HepG2 (cell line): ENCODE results near the gene TBX6. TPM values are rescaled to one million over a fixed set of nuclear protein-coding genes. Genes with fewer than 3 reads are reported as not detected.

Source experiments
- AGO1 ChIP-seq: fragments of 200-400 bp; formaldehyde crosslinking; IDR thresholded peaks from 2 replicates; pipeline ENCODE4 v1.6.1; 2017; ENCODE audit warnings: mild to moderate bottlenecking, low read depth, low read length, moderate library complexity; ENCODE audit not compliant: poor library complexity, severe bottlenecking
- ARNTL ChIP-seq: sonication (generic); formaldehyde crosslinking; IDR thresholded peaks from 2 replicates; pipeline ENCODE4 v1.4.0; 2020; ENCODE audit warnings: mild to moderate bottlenecking, missing genetic modification reagents
- FOXO1 ChIP-seq: sonication (generic); formaldehyde crosslinking; IDR thresholded peaks from 2 replicates; pipeline ENCODE4 v1.4.0; 2020; ENCODE audit warnings: missing genetic modification reagents
- KDM6A ChIP-seq: IDR thresholded peaks from 2 replicates; pipeline ENCODE4 v1.6.1; 2016; ENCODE audit warnings: low read depth
- KLF13 ChIP-seq: sonication (generic); formaldehyde crosslinking; IDR thresholded peaks from 2 replicates; pipeline ENCODE4 v1.4.0; 2020; ENCODE audit warnings: mild to moderate bottlenecking, missing genetic modification reagents
- LCORL ChIP-seq, 2 experiments: fragments of 450-650 bp in 1 of 2; sonication (generic) in 1 of 2; formaldehyde crosslinking in 1 of 2; IDR thresholded peaks; 2 replicates each; pipeline versions ENCODE4 v1.5.0 to v1.6.1; 2017 to 2020; ENCODE audit warnings: antibody characterized with exemption in 1 of 2, missing genetic modification reagents in 1 of 2
- MTA1 ChIP-seq: sonication (generic); formaldehyde crosslinking; IDR thresholded peaks from 2 replicates; pipeline ENCODE4 v1.4.0; 2020; ENCODE audit warnings: missing genetic modification reagents, mild to moderate bottlenecking, borderline replicate concordance
- MYNN ChIP-seq: sonication (generic); formaldehyde crosslinking; IDR thresholded peaks from 2 replicates; pipeline ENCODE4 v1.4.0; 2020; ENCODE audit warnings: mild to moderate bottlenecking, low read depth, missing genetic modification reagents
- NR1H2 ChIP-seq: sonication (generic); formaldehyde crosslinking; IDR thresholded peaks from 2 replicates; pipeline ENCODE4 v1.8.1; 2022; ENCODE audit warnings: low read depth, missing genetic modification reagents, borderline replicate concordance
- PAX8 ChIP-seq: sonication (generic); formaldehyde crosslinking; IDR thresholded peaks from 2 replicates; pipeline ENCODE4 v1.8.0; 2022; ENCODE audit warnings: mild to moderate bottlenecking, missing genetic modification reagents, borderline replicate concordance
- REL ChIP-seq: sonication (generic); formaldehyde crosslinking; conservative IDR thresholded peaks from 2 replicates; pipeline ENCODE4 v1.8.0; 2022; ENCODE audit warnings: mild to moderate bottlenecking, missing genetic modification reagents, moderate library complexity
- REPIN1 ChIP-seq: sonication (generic); formaldehyde crosslinking; IDR thresholded peaks from 2 replicates; pipeline ENCODE4 v1.8.0; 2022; ENCODE audit warnings: missing genetic modification reagents, low read depth, mild to moderate bottlenecking, borderline replicate concordance
- RFX5 ChIP-seq: IDR thresholded peaks from 2 replicates; pipeline ENCODE4 v1.6.1; 2011; ENCODE audit warnings: low read depth, low read length, improper control_type of control experiment
- SAP130 ChIP-seq: IDR thresholded peaks from 2 replicates; pipeline ENCODE4 v1.6.1; 2016; ENCODE audit warnings: low read depth
- SETDB1 ChIP-seq: sonication (generic); formaldehyde crosslinking; IDR thresholded peaks from 2 replicates; pipeline ENCODE4 v1.5.1; 2020; ENCODE audit warnings: missing genetic modification reagents, mild to moderate bottlenecking, borderline replicate concordance
- TFE3 ChIP-seq: IDR thresholded peaks from 2 replicates; pipeline ENCODE4 v1.6.1; 2016
- U2AF1 ChIP-seq: fragments of 200-400 bp; formaldehyde crosslinking; optimal IDR thresholded peaks from 2 replicates; pipeline ENCODE3; 2017; ENCODE audit warnings: mild to moderate bottlenecking, low read depth, low read length
- ZBTB10 ChIP-seq: sonication (generic); formaldehyde crosslinking; IDR thresholded peaks from 2 replicates; pipeline ENCODE4 v1.4.0; 2020; ENCODE audit warnings: missing genetic modification reagents, borderline replicate concordance
- ZFP82 ChIP-seq: sonication (generic); formaldehyde crosslinking; IDR thresholded peaks from 2 replicates; pipeline ENCODE4 v1.5.1; 2020; ENCODE audit warnings: mild to moderate bottlenecking, missing genetic modification reagents, borderline replicate concordance
- ZFY ChIP-seq: sonication (generic); formaldehyde crosslinking; IDR thresholded peaks from 2 replicates; pipeline ENCODE4 v1.4.0; 2020; ENCODE audit warnings: missing genetic modification reagents
- ZMAT5 ChIP-seq: sonication (generic); formaldehyde crosslinking; IDR thresholded peaks from 2 replicates; pipeline ENCODE4 v1.5.0; 2020; ENCODE audit warnings: mild to moderate bottlenecking, low read depth, missing genetic modification reagents, borderline replicate concordance
- ZNF543 ChIP-seq: sonication (generic); formaldehyde crosslinking; IDR thresholded peaks from 2 replicates; pipeline ENCODE4 v1.4.0; 2020; ENCODE audit warnings: mild to moderate bottlenecking, missing genetic modification reagents
- ZNF615 ChIP-seq: sonication (generic); formaldehyde crosslinking; IDR thresholded peaks from 2 replicates; pipeline ENCODE4 v1.5.0; 2020; ENCODE audit warnings: mild to moderate bottlenecking, missing genetic modification reagents, borderline replicate concordance
- ZNF770 ChIP-seq: sonication (generic); formaldehyde crosslinking; IDR thresholded peaks from 2 replicates; pipeline ENCODE4 v1.5.0; 2020; ENCODE audit warnings: mild to moderate bottlenecking, missing genetic modification reagents
- polyA plus RNA-seq, 8 experiments: library from polyadenylated mRNA; depleted of rRNA in 3 of 8; stranded (reverse) in 7 of 8; unstranded in 1 of 8; fragments of >200 nt; fragmentation: Illumina TruSeq in 4 of 8; extraction: Trizol in 4 of 8; gene quantifications; 2 replicates each; pipeline versions ENCODE4 v1.2.1 to v1.2.3, GENCODE V29; 2011 to 2016; ENCODE audit warnings: low read depth in 4 of 8, missing spikeins in 1 of 8, mixed read lengths in 1 of 8; ENCODE audit not compliant: insufficient read depth in 1 of 8
- total RNA-seq, 5 experiments: library from RNA; depleted of rRNA; stranded (reverse); fragments of >200 nt; fragmentation: Illumina TruSeq; extraction: Trizol; gene quantifications; 2 replicates each; pipeline ENCODE4 v1.2.3, GENCODE V29; 2016; ENCODE audit warnings: low read depth in 1 of 5

The TBX6 gene
- total and polyA plus RNA-seq, 2 of the 13 experiments (the other 11 are each of a cell fraction or from before 2014, with no cell fraction given): 0.24 to 0.42 TPM

- TF ChIP-seq MTA1 (CRISPR knock-in tag): no peak
- TF ChIP-seq ZNF615 (CRISPR knock-in tag): no peak
- no peak for TF ChIP-seq ZBTB10 (CRISPR knock-in tag)
- TF ChIP-seq ZFY (CRISPR knock-in tag): no peak
- TF ChIP-seq ZNF543: no peak
- TF ChIP-seq NR1H2 (CRISPR knock-in tag): no peak
- TF ChIP-seq SAP130: no peak
- TF ChIP-seq TFE3 (CRISPR knock-in tag): no peak
- TF ChIP-seq KLF13 (CRISPR knock-in tag): no peak
- peak; percentile 23 for TF ChIP-seq AGO1
- TF ChIP-seq ZFP82 (CRISPR knock-in tag): no peak
- TF ChIP-seq PAX8 (CRISPR knock-in tag): peak; percentile 16; the same call in 1 of the 2 replicates
- TF ChIP-seq SETDB1: no peak
- no peak for TF ChIP-seq LCORL (IDR thresholded peaks at IDR 0.05)
- TF ChIP-seq LCORL (CRISPR knock-in tag; IDR thresholded peaks at IDR 0.05): no peak
- TF ChIP-seq KDM6A (CRISPR knock-in tag): no peak
- no peak for TF ChIP-seq MYNN
- no peak for TF ChIP-seq ZMAT5 (CRISPR knock-in tag)
- no peak; the same call in 1 of the 2 replicates for TF ChIP-seq REL
- TF ChIP-seq FOXO1 (CRISPR knock-in tag): no peak
- TF ChIP-seq REPIN1 (CRISPR knock-in tag): no peak
- TF ChIP-seq ARNTL (CRISPR knock-in tag): no peak
- no peak for TF ChIP-seq ZNF770 (CRISPR knock-in tag)
- no peak for TF ChIP-seq U2AF1
- TF ChIP-seq RFX5: no peak
Measured at GRCh38 chr16:30113031-30113710, 21.4 kb upstream of the TBX6 start, which contains the start of gene GDPD3 (continued).
